ENCODE results near the gene RAD1. TPM values are rescaled to one million over a fixed set of nuclear protein-coding genes. Genes with fewer than 3 reads are reported as not detected.

Gene RAD1
- total RNA-seq, 4 donors from 2014 or later: 4.6 to 27.7 (median 19.0) TPM

DNA sequence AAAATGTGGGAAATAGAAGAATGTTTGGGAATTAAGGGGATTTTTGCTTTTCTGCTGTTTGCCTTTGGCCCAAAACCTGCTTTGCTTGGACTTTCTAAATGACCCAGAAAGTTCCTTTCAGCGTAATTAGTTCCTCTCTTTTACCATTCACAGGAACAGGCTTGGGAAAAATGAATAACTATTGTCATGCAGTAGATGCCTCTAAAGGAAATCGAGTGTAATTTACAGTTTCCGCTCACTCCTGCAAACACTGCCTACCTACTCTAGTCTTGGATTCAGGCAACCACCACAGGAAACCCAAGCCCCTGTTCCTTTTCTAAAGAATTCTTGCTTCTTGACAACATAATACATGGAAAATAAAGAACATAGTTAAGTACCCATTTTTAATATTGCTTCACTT is 51.4 kb downstream of the RAD1 start:
- no peak overlapping the region for H3K4me3 ChIP-seq
- H3K9me3 ChIP-seq: no peaks in the 10 kb centered on the region
- H3K4me1 ChIP-seq: no peaks in the 10 kb centered on the region
- H3K36me3 ChIP-seq: no peaks in the 10 kb centered on the region
- no peaks in the 10 kb centered on the region for H3K27me3 ChIP-seq
- 64 to 67% methylated on average over 3 of the region's 3 CpGs for WGBS, 2 donors
- DNase-seq: no peak
- TF ChIP-seq, protein P1, sequence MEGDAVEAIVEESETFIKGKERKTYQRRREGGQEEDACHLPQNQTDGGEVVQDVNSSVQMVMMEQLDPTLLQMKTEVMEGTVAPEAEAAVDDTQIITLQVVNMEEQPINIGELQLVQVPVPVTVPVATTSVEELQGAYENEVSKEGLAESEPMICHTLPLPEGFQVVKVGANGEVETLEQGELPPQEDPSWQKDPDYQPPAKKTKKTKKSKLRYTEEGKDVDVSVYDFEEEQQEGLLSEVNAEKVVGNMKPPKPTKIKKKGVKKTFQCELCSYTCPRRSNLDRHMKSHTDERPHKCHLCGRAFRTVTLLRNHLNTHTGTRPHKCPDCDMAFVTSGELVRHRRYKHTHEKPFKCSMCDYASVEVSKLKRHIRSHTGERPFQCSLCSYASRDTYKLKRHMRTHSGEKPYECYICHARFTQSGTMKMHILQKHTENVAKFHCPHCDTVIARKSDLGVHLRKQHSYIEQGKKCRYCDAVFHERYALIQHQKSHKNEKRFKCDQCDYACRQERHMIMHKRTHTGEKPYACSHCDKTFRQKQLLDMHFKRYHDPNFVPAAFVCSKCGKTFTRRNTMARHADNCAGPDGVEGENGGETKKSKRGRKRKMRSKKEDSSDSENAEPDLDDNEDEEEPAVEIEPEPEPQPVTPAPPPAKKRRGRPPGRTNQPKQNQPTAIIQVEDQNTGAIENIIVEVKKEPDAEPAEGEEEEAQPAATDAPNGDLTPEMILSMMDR (IDR thresholded peaks at IDR 0.05): no peak
- TF ChIP-seq POLR2A (IDR thresholded peaks at IDR 0.05): no peak
- no peak overlapping the region for H3K27ac ChIP-seq
- intact Hi-C loops (cut with DNase I): no loop called here

DNA sequence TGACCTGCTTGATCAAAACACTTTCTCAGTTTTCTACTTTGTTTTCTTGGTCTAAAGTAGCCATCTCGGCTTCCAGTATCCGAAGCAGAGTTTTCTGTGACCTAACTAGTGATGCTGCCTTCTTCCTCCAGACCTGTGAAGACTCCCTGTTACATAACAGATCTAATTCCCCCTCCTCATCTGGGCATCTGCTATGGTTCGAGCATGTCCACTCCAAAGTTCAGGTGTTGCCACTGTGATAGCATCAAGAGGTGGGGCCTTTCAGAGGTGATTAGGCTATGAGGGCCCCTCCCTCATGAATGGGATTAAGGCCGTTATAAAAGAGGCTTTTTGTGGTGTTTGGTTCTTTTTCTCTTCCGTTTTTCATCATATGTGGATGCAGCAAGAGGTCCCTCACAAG is 56.1 kb downstream of the RAD1 start:
- TF ChIP-seq POLR2A (IDR thresholded peaks at IDR 0.05): no peak
- TF ChIP-seq, protein P1 (IDR thresholded peaks at IDR 0.05): no peak
- Histone ChIP-seq H3K4me1 (no peaks in the 10 kb centered on the region), H3K36me3 (no peaks in the 10 kb centered on the region), H3K27ac (no peak overlapping the region), H3K4me3 (no peak overlapping the region), H3K27me3 (no peaks in the 10 kb centered on the region), H3K9me3 (no peaks in the 10 kb centered on the region)
- intact Hi-C loops (cut with DNase I): no loop called here
- DNase-seq: no peak
- WGBS, 2 donors: 79 to 80% methylated on average over 4 to 5 of the region's 5 CpGs

DNA sequence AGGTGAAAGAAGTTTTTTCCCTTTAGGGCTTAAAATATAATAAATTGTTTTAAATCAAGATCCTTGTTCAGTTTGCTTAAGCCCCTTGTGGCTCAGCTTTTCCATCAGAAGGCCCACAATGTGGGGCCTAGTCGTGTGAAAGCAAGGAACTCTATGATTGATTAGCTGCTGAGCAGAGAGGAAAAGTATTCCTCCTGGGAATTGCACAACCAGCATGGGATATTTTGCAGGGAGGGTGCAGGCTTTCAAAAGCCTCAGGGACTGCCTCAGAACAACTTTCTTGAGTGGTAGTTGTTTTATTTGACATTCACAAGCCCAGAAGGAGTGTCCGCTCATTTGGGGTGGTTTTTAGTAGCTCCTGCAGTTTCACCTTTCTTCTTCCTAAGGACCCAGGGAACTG is 56.5 kb downstream of the RAD1 start:
- Histone ChIP-seq H3K4me1 (no peaks in the 10 kb centered on the region), H3K9me3 (no peaks in the 10 kb centered on the region), H3K4me3 (no peak overlapping the region), H3K36me3 (no peaks in the 10 kb centered on the region), H3K27me3 (no peaks in the 10 kb centered on the region), H3K27ac (no peak overlapping the region)
- TF ChIP-seq, protein P1 (IDR thresholded peaks at IDR 0.05): no peak
- no peak for TF ChIP-seq POLR2A (IDR thresholded peaks at IDR 0.05)
- DNase-seq: no peak
- 33 to 64% methylated on average over 2 of the region's 2 CpGs for WGBS, 2 donors
- intact Hi-C loops (cut with DNase I): no loop called here

DNA sequence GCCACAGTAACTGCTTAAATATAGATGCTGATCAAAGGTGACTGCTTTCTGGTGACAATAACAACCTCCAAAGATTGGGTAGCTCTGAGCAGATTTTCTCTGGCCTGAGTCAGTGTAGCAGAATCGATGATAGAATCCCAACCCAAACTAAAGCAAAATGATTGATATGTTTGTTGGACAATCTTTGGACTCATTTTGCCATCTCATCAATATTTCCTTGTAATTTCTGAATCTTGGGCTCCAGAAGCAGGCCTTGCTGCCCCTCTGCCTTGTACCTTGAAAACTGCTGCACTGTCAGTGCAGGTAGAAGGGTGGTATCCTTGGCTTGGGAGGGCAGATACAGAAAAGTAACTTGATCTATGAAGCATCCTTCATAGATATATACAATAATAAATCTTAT is 57.4 kb downstream of the RAD1 start:
- Histone ChIP-seq H3K36me3 (no peaks in the 10 kb centered on the region), H3K4me1 (no peaks in the 10 kb centered on the region), H3K4me3 (no peak overlapping the region), H3K27me3 (no peaks in the 10 kb centered on the region), H3K27ac (no peak overlapping the region), H3K9me3 (no peaks in the 10 kb centered on the region)
- TF ChIP-seq, protein P1 (IDR thresholded peaks at IDR 0.05): no peak
- TF ChIP-seq POLR2A (IDR thresholded peaks at IDR 0.05): no peak
- DNase-seq: no peak
- WGBS, 2 donors: 83 to 85% methylated on average over 1 of the region's 1 CpG
- intact Hi-C loops (cut with DNase I): no loop called here

DNA sequence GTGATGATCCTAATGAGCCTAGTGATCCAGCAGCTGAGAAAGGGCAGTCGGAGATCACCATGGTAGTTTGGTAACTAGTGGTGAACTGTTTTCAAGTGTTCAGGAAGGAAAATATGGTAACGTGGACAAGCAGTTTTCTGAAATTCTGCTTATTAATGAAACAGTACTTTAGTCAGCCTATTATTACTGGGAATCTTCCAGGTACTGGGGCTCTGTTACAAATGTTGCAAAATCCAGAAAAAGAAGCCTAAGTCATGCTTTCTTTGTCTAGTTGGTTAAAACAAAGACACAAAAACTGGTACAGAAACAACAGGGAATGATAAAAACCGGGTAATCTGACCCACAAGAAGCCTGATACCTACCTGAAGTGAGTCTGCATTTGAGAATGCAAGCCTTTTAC is 58.1 kb downstream of the RAD1 start:
- H3K27ac ChIP-seq: no peak overlapping the region
- H3K9me3 ChIP-seq: no peaks in the 10 kb centered on the region
- 73 to 76% methylated on average over 3 of the region's 3 CpGs for WGBS, 2 donors
- no peaks in the 10 kb centered on the region for H3K27me3 ChIP-seq
- TF ChIP-seq POLR2A (IDR thresholded peaks at IDR 0.05): no peak
- TF ChIP-seq, protein P1 (IDR thresholded peaks at IDR 0.05): no peak
- intact Hi-C loops (cut with DNase I): no loop called here
- no peaks in the 10 kb centered on the region for H3K36me3 ChIP-seq
- H3K4me1 ChIP-seq: no peaks in the 10 kb centered on the region
- H3K4me3 ChIP-seq: no peak overlapping the region
- DNase-seq: no peak

Other genes starting within 250 kb of the RAD1 start
- under 1 TPM in 2 of 4 donors, not detected in 2; 0.09 to 0.19 TPM for gene TTC23L, start 76.3 kb downstream of the RAD1 start, total RNA-seq
- 10 to 100 TPM; 14.5 to 37.6 (median 29.4) TPM for gene BRIX1, start 207 bp upstream of the RAD1 start, total RNA-seq
- gene DNAJC21, start 14.1 kb upstream of the RAD1 start, total RNA-seq: 10 to 100 TPM; 24.8 to 51.9 (median 32.0) TPM
- not detected for gene AGXT2, start 132.4 kb upstream of the RAD1 start, total RNA-seq